HCT116 (cell line): Measurements from ENCODE around the gene PHTF1. TPM values are rescaled to one million over a fixed set of nuclear protein-coding genes. Genes with fewer than 3 reads are reported as not detected.

Experiments
- ATAC-seq: fragments of 200-7000 bp; cut with Tn5 transposase; 2 replicates; pipeline ENCODE4 v1.9.1; 2020; ENCODE audit warnings: mild to moderate bottlenecking, moderate library complexity
- BruUV-seq: library from RNA; stranded (reverse); fragments of 400-500 nt; replicated peaks from 2 replicates; lab custom pipeline; 2021; lab: Mats Ljungman, UMichigan
- CTCF ChIA-PET: fragments of 300-600 bp; sonication (Branson Sonifier 250); formaldehyde crosslinking; loops from one replicate; lab custom pipeline; 2021; ENCODE audit warnings: antibody characterized with exemption; lab: Charles Lee
- POLR2A ChIA-PET: fragments of 300-600, 350-600 bp; sonication (Branson Sonifier 250); formaldehyde crosslinking; loops from one replicate; lab custom pipeline; 2021; ENCODE audit warnings: antibody characterized with exemption; lab: Charles Lee
- RAD21 ChIA-PET, 2 experiments: fragments of 300-600 bp; sonication (Branson Sonifier 250); formaldehyde crosslinking; loops; one replicate each; lab custom pipeline; 2023; ENCODE audit warnings: low total read pairs in 2 of 2; ENCODE audit not compliant: uncharacterized antibody in 2 of 2, unreplicated experiment in 2 of 2, low non-redundant PET in 1 of 2; lab: Charles Lee
- DNase-seq: peaks from one replicate; pipeline ENCODE4 v3.0.0-alpha.2; 2010; ENCODE audit warnings: low read depth, low spot score
- H2AFZ ChIP-seq: fragments of 200-600 bp; shearing (Covaris generic), sonication (generic); 2 replicates; pipeline ENCODE4 v1.6.1; 2017; ENCODE audit warnings: low read depth, mixed run types, mixed read lengths, antibody characterized with exemption, low read length; ENCODE audit not compliant: poor library complexity, severe bottlenecking
- H3K27ac ChIP-seq: 2 replicates; pipeline ENCODE4 v1.5.1; 2012; ENCODE audit warnings: low read depth, low read length
- H3K27me3 ChIP-seq: fragments of 200-600 bp; sonication (generic); 2 replicates; pipeline ENCODE4 v1.6.1; 2016; ENCODE audit warnings: mixed run types, low read length, mixed read lengths; ENCODE audit not compliant: insufficient read depth
- H3K36me3 ChIP-seq, 2 experiments: fragments of 200-500 bp in 1 of 2; fragments of 200-600 bp in 1 of 2; sonication (Bioruptor generic) in 1 of 2; sonication (generic) in 1 of 2; 2 replicates each; pipeline versions ENCODE4 v1.5.1 to v1.6.1; 2014 to 2016; ENCODE audit warnings: low read length in 2 of 2, inconsistent platforms in 1 of 2, mixed read lengths in 1 of 2, mixed run types in 1 of 2; ENCODE audit not compliant: insufficient read depth in 2 of 2, control insufficient read depth in 1 of 2
- H3K4me1 ChIP-seq, 2 experiments: fragments of 200-600 bp in 1 of 2; sonication (generic) in 1 of 2; 2 replicates each; pipeline versions ENCODE4 v1.5.1 to v1.6.1; 2012 to 2017; ENCODE audit warnings: low read length in 2 of 2, inconsistent platforms in 1 of 2, mild to moderate bottlenecking in 1 of 2, mixed read lengths in 1 of 2, mixed run types in 1 of 2, moderate library complexity in 1 of 2; ENCODE audit not compliant: insufficient read depth in 2 of 2, control insufficient read depth in 1 of 2
- H3K4me2 ChIP-seq: fragments of 200-600 bp; sonication (generic); 2 replicates; pipeline ENCODE4 v1.6.1; 2017; ENCODE audit warnings: mixed run types, low read length, mixed read lengths
- H3K4me3 ChIP-seq, 2 experiments: fragments of 200-600 bp in 1 of 2; sonication (generic) in 1 of 2; replicated peaks in 1 of 2; 2 replicates each; pipeline ENCODE4 v1.5.1; 2011 to 2016; ENCODE audit warnings: low read length in 2 of 2, control low read depth in 1 of 2, low read depth in 1 of 2, mild to moderate bottlenecking in 1 of 2, mixed read lengths in 1 of 2, mixed run types in 1 of 2
- H3K79me2 ChIP-seq: fragments of 200-600 bp; sonication (generic); 2 replicates; pipeline ENCODE4 v1.6.1; 2017; ENCODE audit warnings: mild to moderate bottlenecking, mixed run types, low read length, moderate library complexity, mixed read lengths; ENCODE audit not compliant: insufficient read depth
- H3K9ac ChIP-seq: fragments of 200-600 bp; sonication (generic); 2 replicates; pipeline ENCODE4 v1.6.1; 2016; ENCODE audit warnings: low read length, mixed read lengths
- H3K9me2 ChIP-seq: fragments of 200-600 bp; sonication (generic), shearing (Covaris generic); 2 replicates; pipeline ENCODE4 v1.6.1; 2017; ENCODE audit warnings: mixed run types, mild to moderate bottlenecking, moderate library complexity; ENCODE audit not compliant: insufficient read depth
- H3K9me3 ChIP-seq, 2 experiments: fragments of 200-500 bp in 1 of 2; fragments of 200-600 bp in 1 of 2; sonication (Bioruptor generic) in 1 of 2; sonication (generic) in 1 of 2; 2 replicates each; pipeline ENCODE4 v1.6.1; 2014 to 2017; ENCODE audit warnings: low read length in 2 of 2, mixed read lengths in 2 of 2, inconsistent platforms in 1 of 2, low read depth in 1 of 2, mild to moderate bottlenecking in 1 of 2, mixed run types in 1 of 2, moderate library complexity in 1 of 2; ENCODE audit not compliant: control insufficient read depth in 1 of 2, insufficient read depth in 1 of 2
- H4K20me1 ChIP-seq: fragments of 200-600 bp; sonication (generic), shearing (Covaris generic); 2 replicates; pipeline ENCODE4 v1.6.1; 2017; ENCODE audit warnings: mixed run types, mild to moderate bottlenecking, moderate library complexity; ENCODE audit not compliant: insufficient read depth
- ELF1 ChIP-seq: IDR thresholded peaks from 2 replicates; pipeline ENCODE4 v1.6.1; 2012; ENCODE audit warnings: low read depth, borderline replicate concordance
- FOSL1 ChIP-seq: IDR thresholded peaks from 2 replicates; pipeline ENCODE4 v1.6.1; 2012; ENCODE audit warnings: low read depth
- JUND ChIP-seq: IDR thresholded peaks from 2 replicates; pipeline ENCODE4 v1.6.1; 2012
- POLR2A ChIP-seq: IDR thresholded peaks from 2 replicates; pipeline ENCODE4 v1.7.0; 2011; ENCODE audit warnings: borderline replicate concordance; ENCODE audit not compliant: insufficient read depth, insufficient read length; ENCODE audit errors: extremely low read depth
- POLR2AphosphoS5 ChIP-seq: IDR thresholded peaks from 2 replicates; pipeline ENCODE4 v1.6.1; 2011; ENCODE audit warnings: mild to moderate bottlenecking, low read depth, low read length, moderate library complexity
- RAD21 ChIP-seq: IDR thresholded peaks from 2 replicates; pipeline ENCODE4 v1.6.1; 2012; ENCODE audit warnings: low read depth, mild to moderate bottlenecking
- SIN3A ChIP-seq: IDR thresholded peaks from 2 replicates; pipeline ENCODE4 v1.6.1; 2012; ENCODE audit warnings: low read depth
- SP1 ChIP-seq: IDR thresholded peaks from 2 replicates; pipeline ENCODE4 v1.6.1; 2012; ENCODE audit warnings: low read depth
- SRF ChIP-seq: IDR thresholded peaks from 2 replicates; pipeline ENCODE4 v1.6.1; 2012; ENCODE audit warnings: low read depth
- YY1 ChIP-seq: IDR thresholded peaks from 2 replicates; pipeline ENCODE4 v1.6.1; 2011; ENCODE audit warnings: low read length, low read depth, moderate library complexity, mild to moderate bottlenecking; ENCODE audit not compliant: insufficient replicate concordance; ENCODE audit errors: extremely low read depth
- ZFX ChIP-seq: fragments of 450-650 bp; IDR thresholded peaks from 2 replicates; pipeline ENCODE4 v1.6.1; 2017
- intact Hi-C: fragments of 100-400 bp; cut with micrococcal nuclease; formaldehyde crosslinking; loops from 2 replicates; pipeline ENCODE4 v1.10.0; 2022
- total RNA-seq: library from RNA; stranded (reverse); gene quantifications from one replicate; pipeline ENCODE4 v1.2.1, GENCODE V29; 2021; ENCODE audit not compliant: unreplicated experiment
- TF ChIP-seq, protein P1 (sequence below): IDR thresholded peaks from 2 replicates; pipeline ENCODE4 v1.6.1; 2011; ENCODE audit warnings: mild to moderate bottlenecking, low read length, moderate library complexity; ENCODE audit not compliant: insufficient replicate concordance; ENCODE audit errors: extremely low read depth
- TF ChIP-seq, protein P2 (sequence below), 3 experiments: fragments of 200-600 bp in 1 of 3; sonication (generic) in 1 of 3; IDR thresholded peaks in 2 of 3; conservative IDR thresholded peaks in 1 of 3; 2 replicates each; pipeline ENCODE4 v1.5.1; 2012 to 2017; ENCODE audit warnings: low read depth in 2 of 3, low read length in 2 of 3, antibody characterized with exemption in 1 of 3, borderline replicate concordance in 1 of 3, control low read depth in 1 of 3, mild to moderate bottlenecking in 1 of 3, mixed read lengths in 1 of 3, mixed run types in 1 of 3, moderate library complexity in 1 of 3; ENCODE audit not compliant: insufficient read depth in 1 of 3
- TF ChIP-seq, protein P3 (sequence below): IDR thresholded peaks from 2 replicates; pipeline ENCODE4 v1.6.1; 2012
- TF ChIP-seq, protein P4 (sequence below): IDR thresholded peaks from 2 replicates; pipeline ENCODE4 v1.6.1; 2012

PHTF1 gene
- total RNA-seq, 1 experiment from 2014 or later, result 11.4 TPM

DNA sequence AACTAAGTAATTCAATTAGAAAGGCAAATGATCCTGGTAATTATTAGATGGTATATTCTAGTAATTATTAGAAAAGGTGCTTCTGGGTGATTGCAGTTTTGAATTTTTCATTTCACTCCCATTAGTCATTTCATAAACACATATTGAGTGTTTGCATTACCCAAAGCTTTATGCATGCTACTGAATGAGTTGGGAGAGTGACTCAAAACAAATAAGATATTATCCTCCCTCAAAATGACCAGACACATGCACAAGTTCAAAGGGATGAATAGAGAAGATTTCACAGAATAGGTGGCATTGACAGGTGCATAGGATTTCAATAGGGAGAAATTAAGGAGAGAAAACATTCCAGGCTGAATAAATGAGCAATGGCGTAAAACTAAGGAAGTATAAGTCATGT is 84.7 kb downstream of the PHTF1 start:
- ATAC-seq (no peak), DNase-seq (no peak)
- no peaks in the 10 kb centered on the region for H3K79me2 ChIP-seq
- ChIA-PET CTCF (interaction anchor here (1.3 kb wide), 1 partner anchor 602 kb away, joined by 3 read pairs; the partner anchor contains the start of gene LRIG2), POLR2A (no interaction called here), RAD21 (no interaction called here)
- no peak overlapping the region for H3K4me2 ChIP-seq
- intact Hi-C loops, result loop anchor here (10.0 kb wide), 1 partner anchor 220 kb away; no protein-coding TSS in a partner anchor
- no peak for TF ChIP-seq ZFX
- no peak for TF ChIP-seq SP1
- TF ChIP-seq POLR2AphosphoS5, result no peak
- TF ChIP-seq SIN3A, result no peak
- TF ChIP-seq YY1, result no peak
- TF ChIP-seq, protein P1, sequence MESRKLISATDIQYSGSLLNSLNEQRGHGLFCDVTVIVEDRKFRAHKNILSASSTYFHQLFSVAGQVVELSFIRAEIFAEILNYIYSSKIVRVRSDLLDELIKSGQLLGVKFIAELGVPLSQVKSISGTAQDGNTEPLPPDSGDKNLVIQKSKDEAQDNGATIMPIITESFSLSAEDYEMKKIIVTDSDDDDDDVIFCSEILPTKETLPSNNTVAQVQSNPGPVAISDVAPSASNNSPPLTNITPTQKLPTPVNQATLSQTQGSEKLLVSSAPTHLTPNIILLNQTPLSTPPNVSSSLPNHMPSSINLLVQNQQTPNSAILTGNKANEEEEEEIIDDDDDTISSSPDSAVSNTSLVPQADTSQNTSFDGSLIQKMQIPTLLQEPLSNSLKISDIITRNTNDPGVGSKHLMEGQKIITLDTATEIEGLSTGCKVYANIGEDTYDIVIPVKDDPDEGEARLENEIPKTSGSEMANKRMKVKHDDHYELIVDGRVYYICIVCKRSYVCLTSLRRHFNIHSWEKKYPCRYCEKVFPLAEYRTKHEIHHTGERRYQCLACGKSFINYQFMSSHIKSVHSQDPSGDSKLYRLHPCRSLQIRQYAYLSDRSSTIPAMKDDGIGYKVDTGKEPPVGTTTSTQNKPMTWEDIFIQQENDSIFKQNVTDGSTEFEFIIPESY, result no peak
- TF ChIP-seq, protein P2, sequence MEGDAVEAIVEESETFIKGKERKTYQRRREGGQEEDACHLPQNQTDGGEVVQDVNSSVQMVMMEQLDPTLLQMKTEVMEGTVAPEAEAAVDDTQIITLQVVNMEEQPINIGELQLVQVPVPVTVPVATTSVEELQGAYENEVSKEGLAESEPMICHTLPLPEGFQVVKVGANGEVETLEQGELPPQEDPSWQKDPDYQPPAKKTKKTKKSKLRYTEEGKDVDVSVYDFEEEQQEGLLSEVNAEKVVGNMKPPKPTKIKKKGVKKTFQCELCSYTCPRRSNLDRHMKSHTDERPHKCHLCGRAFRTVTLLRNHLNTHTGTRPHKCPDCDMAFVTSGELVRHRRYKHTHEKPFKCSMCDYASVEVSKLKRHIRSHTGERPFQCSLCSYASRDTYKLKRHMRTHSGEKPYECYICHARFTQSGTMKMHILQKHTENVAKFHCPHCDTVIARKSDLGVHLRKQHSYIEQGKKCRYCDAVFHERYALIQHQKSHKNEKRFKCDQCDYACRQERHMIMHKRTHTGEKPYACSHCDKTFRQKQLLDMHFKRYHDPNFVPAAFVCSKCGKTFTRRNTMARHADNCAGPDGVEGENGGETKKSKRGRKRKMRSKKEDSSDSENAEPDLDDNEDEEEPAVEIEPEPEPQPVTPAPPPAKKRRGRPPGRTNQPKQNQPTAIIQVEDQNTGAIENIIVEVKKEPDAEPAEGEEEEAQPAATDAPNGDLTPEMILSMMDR (IDR thresholded peaks at IDR 0.05 in 2 of 3, conservative IDR thresholded peaks at IDR 0.05 in 1 of 3; ENCODE audit: borderline replicate concordance in 1 of 3, insufficient read depth in 1 of 3, low read depth in 2 of 3, low read length in 2 of 3), result no peak
- no peak for TF ChIP-seq ELF1
- TF ChIP-seq FOSL1, result no peak
- TF ChIP-seq, protein P3, sequence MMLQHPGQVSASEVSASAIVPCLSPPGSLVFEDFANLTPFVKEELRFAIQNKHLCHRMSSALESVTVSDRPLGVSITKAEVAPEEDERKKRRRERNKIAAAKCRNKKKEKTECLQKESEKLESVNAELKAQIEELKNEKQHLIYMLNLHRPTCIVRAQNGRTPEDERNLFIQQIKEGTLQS, result no peak
- TF ChIP-seq JUND, result no peak
- TF ChIP-seq, protein P4, sequence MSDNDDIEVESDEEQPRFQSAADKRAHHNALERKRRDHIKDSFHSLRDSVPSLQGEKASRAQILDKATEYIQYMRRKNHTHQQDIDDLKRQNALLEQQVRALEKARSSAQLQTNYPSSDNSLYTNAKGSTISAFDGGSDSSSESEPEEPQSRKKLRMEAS, result no peak
- no peak for TF ChIP-seq SRF
- TF ChIP-seq POLR2A, result no peak
- no peak for TF ChIP-seq RAD21
- no peak overlapping the region for H3K27ac ChIP-seq
- H3K9me2 ChIP-seq, result no peaks in the 10 kb centered on the region
- no peaks in the 10 kb centered on the region for H3K36me3 ChIP-seq
- no peaks in the 10 kb centered on the region for H3K9me3 ChIP-seq
- no peaks in the 10 kb centered on the region for H3K27me3 ChIP-seq
- no peak overlapping the region for H3K4me3 ChIP-seq
- BruUV-seq, result no TSS peak
- no peak overlapping the region for H3K9ac ChIP-seq
- peaks cover 5 to 10% of the 10 kb centered on the region in 2 experiments; a peak in 3 of 4 replicates for H3K4me1 ChIP-seq
- H2AFZ ChIP-seq, result no peak overlapping the region
- H4K20me1 ChIP-seq, result no peaks in the 10 kb centered on the region
